ENCODE results near the gene DENND1B. TPM values are rescaled to one million over a fixed set of nuclear protein-coding genes. Genes with fewer than 3 reads are reported as not detected.
"Not testable (repeated sequence)": the region's sequence is repeated elsewhere in the genome, so short reads cannot be mapped to it uniquely, and the experiment has no call there.

Gene DENND1B
- total RNA-seq, 2 donors from 2014 or later, result 9.4 to 11.9 TPM

DNA sequence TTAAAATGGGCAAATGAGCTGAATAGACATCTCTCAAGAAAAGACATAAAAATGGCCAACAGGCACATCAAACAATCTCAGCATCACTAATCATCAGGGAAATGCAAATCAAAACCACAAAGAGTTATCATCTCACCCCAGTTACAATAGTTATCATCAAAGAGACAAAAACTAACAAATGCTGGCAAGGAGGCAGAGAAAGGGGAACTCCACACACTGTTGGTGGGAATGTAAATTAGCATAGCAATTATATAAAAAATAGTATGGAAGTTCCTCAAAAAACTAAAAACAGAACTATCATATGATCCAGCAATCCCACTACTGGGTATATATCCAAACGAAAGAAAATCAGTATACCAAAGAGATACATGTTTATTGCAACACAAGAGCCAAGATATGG lies 68.7 kb downstream of the DENND1B start:
- Histone ChIP-seq H3K4me1 (ENCODE audit: control insufficient read depth, insufficient read depth, low read length) (no peaks in the 10 kb centered on the region), H3K36me3 (ENCODE audit: control insufficient read depth, insufficient read depth, low read length) (no peaks in the 10 kb centered on the region), H3K9ac (ENCODE audit: extremely low read depth, low read length, poor library complexity, severe bottlenecking) (no peak overlapping the region), H3K9me3 (ENCODE audit: control insufficient read depth, low read length) (no peaks in the 10 kb centered on the region), H3K27me3 (ENCODE audit: control insufficient read depth, insufficient read depth, low read length, poor library complexity, severe bottlenecking) (no peaks in the 10 kb centered on the region), H3K27ac (ENCODE audit: low read depth, low read length) (no peak overlapping the region), H3K4me3 (ENCODE audit: low read length) (no peak overlapping the region)
- no peak for DNase-seq
- Mint-ChIP-seq H3K27ac (no peak overlapping the region), H3K36me3 (ENCODE audit: low read depth) (peaks cover 2% of the 10 kb centered on the region), H3K27me3 (ENCODE audit: insufficient read depth) (no peaks in the 10 kb centered on the region), H3K4me3 (no peak overlapping the region), H3K4me1 (no peaks in the 10 kb centered on the region), H3K9me3 (peaks cover 2% of the 10 kb centered on the region)
- TF ChIP-seq, protein P1, sequence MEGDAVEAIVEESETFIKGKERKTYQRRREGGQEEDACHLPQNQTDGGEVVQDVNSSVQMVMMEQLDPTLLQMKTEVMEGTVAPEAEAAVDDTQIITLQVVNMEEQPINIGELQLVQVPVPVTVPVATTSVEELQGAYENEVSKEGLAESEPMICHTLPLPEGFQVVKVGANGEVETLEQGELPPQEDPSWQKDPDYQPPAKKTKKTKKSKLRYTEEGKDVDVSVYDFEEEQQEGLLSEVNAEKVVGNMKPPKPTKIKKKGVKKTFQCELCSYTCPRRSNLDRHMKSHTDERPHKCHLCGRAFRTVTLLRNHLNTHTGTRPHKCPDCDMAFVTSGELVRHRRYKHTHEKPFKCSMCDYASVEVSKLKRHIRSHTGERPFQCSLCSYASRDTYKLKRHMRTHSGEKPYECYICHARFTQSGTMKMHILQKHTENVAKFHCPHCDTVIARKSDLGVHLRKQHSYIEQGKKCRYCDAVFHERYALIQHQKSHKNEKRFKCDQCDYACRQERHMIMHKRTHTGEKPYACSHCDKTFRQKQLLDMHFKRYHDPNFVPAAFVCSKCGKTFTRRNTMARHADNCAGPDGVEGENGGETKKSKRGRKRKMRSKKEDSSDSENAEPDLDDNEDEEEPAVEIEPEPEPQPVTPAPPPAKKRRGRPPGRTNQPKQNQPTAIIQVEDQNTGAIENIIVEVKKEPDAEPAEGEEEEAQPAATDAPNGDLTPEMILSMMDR (conservative IDR thresholded peaks at IDR 0.05), result no peak
- WGBS, 2 experiments (ENCODE audit: insufficient coverage in 1 of 2, insufficient read length in 1 of 2), result 88% methylated on average over 1 of the region's 1 CpG; no CpG with 5 or more reads in 1 of the 2 experiments

DNA sequence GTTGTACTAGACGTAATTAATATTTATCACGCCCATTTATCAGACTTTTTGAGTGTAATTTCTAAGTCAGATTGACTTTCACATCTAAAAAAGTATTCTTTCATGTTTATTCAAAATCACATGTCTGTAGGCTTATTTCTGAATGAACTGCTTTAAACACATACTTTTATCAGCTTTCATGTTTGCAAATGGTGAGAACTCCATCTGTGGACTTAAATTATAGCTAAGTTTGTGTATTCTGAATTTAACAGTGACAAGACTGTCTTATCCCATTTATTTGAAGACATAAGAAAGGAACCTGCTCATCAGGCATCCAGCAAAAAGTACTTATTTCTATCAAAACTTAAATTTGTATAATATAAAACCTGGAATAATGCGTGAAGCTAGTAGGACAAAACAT lies 69.3 kb downstream of the DENND1B start:
- Mint-ChIP-seq H3K4me3 (no peak overlapping the region), H3K27ac (no peak overlapping the region), H3K27me3 (ENCODE audit: insufficient read depth) (no peaks in the 10 kb centered on the region), H3K36me3 (ENCODE audit: low read depth) (peaks cover 5% of the 10 kb centered on the region), H3K4me1 (no peaks in the 10 kb centered on the region), H3K9me3 (peaks cover 8% of the 10 kb centered on the region)
- no peak for DNase-seq
- Histone ChIP-seq H3K9ac (ENCODE audit: extremely low read depth, low read length, poor library complexity, severe bottlenecking) (no peak overlapping the region), H3K4me3 (ENCODE audit: low read length) (no peak overlapping the region), H3K27me3 (ENCODE audit: control insufficient read depth, insufficient read depth, low read length, poor library complexity, severe bottlenecking) (no peaks in the 10 kb centered on the region), H3K4me1 (ENCODE audit: control insufficient read depth, insufficient read depth, low read length) (no peaks in the 10 kb centered on the region), H3K9me3 (ENCODE audit: control insufficient read depth, low read length) (peaks cover 4% of the 10 kb centered on the region), H3K36me3 (ENCODE audit: control insufficient read depth, insufficient read depth, low read length) (no peaks in the 10 kb centered on the region), H3K27ac (ENCODE audit: low read depth, low read length) (no peak overlapping the region)
- 90 to 100% methylated on average over 2 to 3 of the region's 3 CpGs for WGBS, 2 experiments (ENCODE audit: insufficient coverage in 1 of 2, insufficient read length in 1 of 2)
- TF ChIP-seq, protein P1 (conservative IDR thresholded peaks at IDR 0.05), result no peak

DNA sequence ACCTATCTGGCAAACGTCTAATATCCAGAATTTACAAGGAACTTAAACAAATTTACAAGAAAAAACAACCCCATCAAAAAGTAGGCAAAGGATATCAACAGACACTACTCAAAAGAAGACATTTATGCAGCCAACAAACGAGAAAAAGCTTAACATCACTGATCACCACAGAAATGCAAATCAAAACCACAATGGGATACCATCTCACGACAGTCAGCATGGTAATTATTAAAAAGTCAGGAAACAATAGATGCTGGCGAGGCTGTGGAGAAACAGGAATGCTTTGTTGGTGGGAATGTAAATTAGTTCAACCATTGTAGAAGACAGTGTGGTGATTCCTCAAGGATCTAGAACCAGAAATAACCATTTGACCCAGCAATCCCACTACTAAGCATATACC lies 74.6 kb downstream of the DENND1B start:
- not testable (repeated sequence) for H3K36me3 Mint-ChIP-seq (ENCODE audit: low read depth); H3K9me3 ChIP-seq (ENCODE audit: control insufficient read depth, low read length); H3K27me3 Mint-ChIP-seq (ENCODE audit: insufficient read depth); H3K4me1 ChIP-seq (ENCODE audit: control insufficient read depth, insufficient read depth, low read length); H3K9ac ChIP-seq (ENCODE audit: extremely low read depth, low read length, poor library complexity, severe bottlenecking); H3K4me1 Mint-ChIP-seq; H3K27me3 ChIP-seq (ENCODE audit: control insufficient read depth, insufficient read depth, low read length, poor library complexity, severe bottlenecking); H3K36me3 ChIP-seq (ENCODE audit: control insufficient read depth, insufficient read depth, low read length); H3K4me3 ChIP-seq (ENCODE audit: low read length); H3K27ac ChIP-seq (ENCODE audit: low read depth, low read length); H3K27ac Mint-ChIP-seq; H3K4me3 Mint-ChIP-seq; DNase-seq
- H3K9me3 Mint-ChIP-seq, result peaks cover 16% of the 10 kb centered on the region
- WGBS, 2 experiments (ENCODE audit: insufficient coverage in 1 of 2, insufficient read length in 1 of 2), result 78 to 81% methylated on average over 3 to 4 of the region's 4 CpGs

DNA sequence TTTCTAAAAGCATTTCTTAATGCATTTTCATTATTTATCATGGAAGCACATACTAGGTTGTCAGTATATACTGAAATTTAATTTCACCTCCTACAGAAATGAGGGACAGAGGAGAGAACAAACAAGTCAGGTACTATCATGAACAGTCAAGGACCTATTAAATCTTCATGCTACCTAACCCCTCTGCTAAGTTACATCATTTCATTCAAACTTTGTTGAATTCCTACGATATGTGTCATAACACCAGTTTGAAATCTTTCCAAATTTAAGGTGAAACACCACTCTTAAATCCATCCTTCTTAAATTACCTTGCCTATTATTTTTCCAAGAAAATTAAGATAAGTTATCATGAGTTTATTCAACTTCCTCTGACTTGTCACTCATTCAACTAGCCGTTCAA lies 78.9 kb downstream of the DENND1B start:
- TF ChIP-seq, protein P1 (conservative IDR thresholded peaks at IDR 0.05), result no peak
- H3K27me3 ChIP-seq (ENCODE audit: control insufficient read depth, insufficient read depth, low read length, poor library complexity, severe bottlenecking), result no peaks in the 10 kb centered on the region
- H3K9ac ChIP-seq (ENCODE audit: extremely low read depth, low read length, poor library complexity, severe bottlenecking), result no peak overlapping the region
- peaks cover 5% of the 10 kb centered on the region for H3K9me3 ChIP-seq (ENCODE audit: control insufficient read depth, low read length)
- H3K4me1 ChIP-seq (ENCODE audit: control insufficient read depth, insufficient read depth, low read length), result no peaks in the 10 kb centered on the region
- no peak overlapping the region for H3K27ac ChIP-seq (ENCODE audit: low read depth, low read length)
- H3K4me3 Mint-ChIP-seq, result no peak overlapping the region
- H3K36me3 ChIP-seq (ENCODE audit: control insufficient read depth, insufficient read depth, low read length), result no peaks in the 10 kb centered on the region
- peaks cover 14% of the 10 kb centered on the region for H3K9me3 Mint-ChIP-seq
- H3K27ac Mint-ChIP-seq, result no peak overlapping the region
- no peak overlapping the region for H3K4me3 ChIP-seq (ENCODE audit: low read length)
- peaks cover 16% of the 10 kb centered on the region for H3K4me1 Mint-ChIP-seq
- H3K36me3 Mint-ChIP-seq (ENCODE audit: low read depth), result peaks cover 9% of the 10 kb centered on the region
- no peak for DNase-seq
- WGBS, 2 experiments (ENCODE audit: insufficient coverage in 1 of 2, insufficient read length in 1 of 2), result 91 to 100% methylated on average over 1 to 2 of the region's 2 CpGs
- H3K27me3 Mint-ChIP-seq (ENCODE audit: insufficient read depth), result no peaks in the 10 kb centered on the region

Data from endodermal cell (in vitro differentiated cells).